ENCODE data around the gene ALG13. TPM values are rescaled to one million over a fixed set of nuclear protein-coding genes. Genes with fewer than 3 reads are reported as not detected.

ALG13 gene
- total RNA-seq, 1 donor from 2014 or later: 78.4 TPM

GRCh38 chrX:111646515-111646914 lies 34.5 kb upstream of the ALG13 start:
- H3K4me1 Mint-ChIP-seq (ENCODE audit: unreplicated experiment): no peaks in the 10 kb centered on the region
- H3K36me3 Mint-ChIP-seq (ENCODE audit: unreplicated experiment): no peaks in the 10 kb centered on the region
- H3K9me3 Mint-ChIP-seq (ENCODE audit: unreplicated experiment): no peaks in the 10 kb centered on the region
- TF ChIP-seq CTCF (IDR thresholded peaks at IDR 0.05): no peak
- no peak overlapping the region for H3K4me3 Mint-ChIP-seq (ENCODE audit: unreplicated experiment)
- H3K27me3 Mint-ChIP-seq (ENCODE audit: unreplicated experiment): no peaks in the 10 kb centered on the region
- H3K27ac Mint-ChIP-seq (ENCODE audit: unreplicated experiment): no peak overlapping the region
- DNase-seq (ENCODE audit: extremely low spot score, unreplicated experiment): no peak

GRCh38 chrX:111648802-111649201 lies 32.2 kb upstream of the ALG13 start:
- Mint-ChIP-seq H3K4me1 (ENCODE audit: unreplicated experiment) (no peaks in the 10 kb centered on the region), H3K27ac (ENCODE audit: unreplicated experiment) (no peak overlapping the region), H3K27me3 (ENCODE audit: unreplicated experiment) (peaks cover 3% of the 10 kb centered on the region), H3K9me3 (ENCODE audit: unreplicated experiment) (no peaks in the 10 kb centered on the region), H3K4me3 (ENCODE audit: unreplicated experiment) (no peak overlapping the region), H3K36me3 (ENCODE audit: unreplicated experiment) (no peaks in the 10 kb centered on the region)
- TF ChIP-seq CTCF (IDR thresholded peaks at IDR 0.05): no peak
- no peak for DNase-seq (ENCODE audit: extremely low spot score, unreplicated experiment)

GRCh38 chrX:111649638-111650037 lies 31.3 kb upstream of the ALG13 start:
- Mint-ChIP-seq H3K27ac (ENCODE audit: unreplicated experiment) (no peak overlapping the region), H3K4me3 (ENCODE audit: unreplicated experiment) (no peak overlapping the region), H3K36me3 (ENCODE audit: unreplicated experiment) (no peaks in the 10 kb centered on the region), H3K4me1 (ENCODE audit: unreplicated experiment) (no peaks in the 10 kb centered on the region), H3K9me3 (ENCODE audit: unreplicated experiment) (no peaks in the 10 kb centered on the region), H3K27me3 (ENCODE audit: unreplicated experiment) (peaks cover 3% of the 10 kb centered on the region)
- DNase-seq (ENCODE audit: extremely low spot score, unreplicated experiment): no peak
- no peak for TF ChIP-seq CTCF (IDR thresholded peaks at IDR 0.05)

- Mint-ChIP-seq H3K27me3 (ENCODE audit: unreplicated experiment) (peaks cover 3% of the 10 kb centered on the region), H3K4me1 (ENCODE audit: unreplicated experiment) (no peaks in the 10 kb centered on the region), H3K9me3 (ENCODE audit: unreplicated experiment) (no peaks in the 10 kb centered on the region), H3K4me3 (ENCODE audit: unreplicated experiment) (no peak overlapping the region), H3K27ac (ENCODE audit: unreplicated experiment) (no peak overlapping the region), H3K36me3 (ENCODE audit: unreplicated experiment) (no peaks in the 10 kb centered on the region)
- no peak for TF ChIP-seq CTCF (IDR thresholded peaks at IDR 0.05)
- DNase-seq (ENCODE audit: extremely low spot score, unreplicated experiment): no peak
Measured at GRCh38 chrX:111650845-111651244, 30.1 kb upstream of the ALG13 start.

GRCh38 chrX:111652719-111653118 lies 28.3 kb upstream of the ALG13 start:
- H3K9me3 Mint-ChIP-seq (ENCODE audit: unreplicated experiment): no peaks in the 10 kb centered on the region

More at GRCh38 chrX:111652719-111653118, 28.3 kb upstream of the ALG13 start:
- H3K36me3 Mint-ChIP-seq (ENCODE audit: unreplicated experiment): no peaks in the 10 kb centered on the region
- H3K4me1 Mint-ChIP-seq (ENCODE audit: unreplicated experiment): no peaks in the 10 kb centered on the region
- H3K27ac Mint-ChIP-seq (ENCODE audit: unreplicated experiment): no peak overlapping the region
- H3K27me3 Mint-ChIP-seq (ENCODE audit: unreplicated experiment): peaks cover 8% of the 10 kb centered on the region
- DNase-seq (ENCODE audit: extremely low spot score, unreplicated experiment): no peak
- no peak overlapping the region for H3K4me3 Mint-ChIP-seq (ENCODE audit: unreplicated experiment)
- TF ChIP-seq CTCF (IDR thresholded peaks at IDR 0.05): no peak

All from osteocyte (in vitro differentiated cells).